GM12865 (cell line): Measurements from ENCODE around the gene VAMP3.
A peak's percentile ranks its signal among the peaks of the same experiment; 100 is the strongest.

Experiments used
- DNase-seq: peaks from one replicate; pipeline ENCODE4 v3.0.0; 2010; ENCODE audit warnings: low read depth
- H3K4me3 ChIP-seq: 2 replicates; pipeline ENCODE4 v1.5.1; 2011; ENCODE audit warnings: mild to moderate bottlenecking, low read depth, low read length, control low read depth
- CTCF ChIP-seq: IDR thresholded peaks from 2 replicates; pipeline ENCODE4 v1.5.1; 2011; ENCODE audit warnings: low read length, control low read depth, low read depth, inconsistent platforms; ENCODE audit not compliant: insufficient read depth; ENCODE audit errors: missing control alignments

VAMP3 gene

GRCh38 chr1:7760245-7760644 lies 10.9 kb upstream of the VAMP3 start:
- no peak for TF ChIP-seq CTCF
- no peak overlapping the region for H3K4me3 ChIP-seq
- no peak for DNase-seq

- TF ChIP-seq CTCF, result no peak
- DNase-seq, result no peak
- H3K4me3 ChIP-seq, result no peak overlapping the region
Measured at GRCh38 chr1:7761103-7761502, 10.0 kb upstream of the VAMP3 start.

GRCh38 chr1:7767176-7767575 lies 3.9 kb upstream of the VAMP3 start:
- TF ChIP-seq CTCF, result no peak
- DNase-seq, result no peak
- H3K4me3 ChIP-seq, result no peak overlapping the region

GRCh38 chr1:7768583-7768982 lies 2.5 kb upstream of the VAMP3 start:
- TF ChIP-seq CTCF, result no peak
- H3K4me3 ChIP-seq, result no peak overlapping the region
- no peak for DNase-seq

GRCh38 chr1:7769673-7770412 lies 1.3 kb upstream of the VAMP3 start:
- DNase-seq, result no peak
- H3K4me3 ChIP-seq, result no peak overlapping the region
- TF ChIP-seq CTCF, result no peak

- DNase-seq, result no peak
- no peak for TF ChIP-seq CTCF
- peak overlapping the region; percentile 89 for H3K4me3 ChIP-seq
Measured at GRCh38 chr1:7770669-7770996, 463 bp upstream of the VAMP3 start.

GRCh38 chr1:7771823-7772299 lies 765 bp downstream of the VAMP3 start:
- no peak for DNase-seq
- H3K4me3 ChIP-seq, result peak overlapping the region; percentile 89
- TF ChIP-seq CTCF, result no peak
